SK-N-SH (cell line): ENCODE measurements around the gene IL20RB.

ENCODE experiments used
- CTCF ChIP-seq: fragments of 200-600 bp; sonication (generic); IDR thresholded peaks from 2 replicates; pipeline ENCODE4 v1.6.1; 2017; ENCODE audit warnings: antibody characterized with exemption, mild to moderate bottlenecking, moderate library complexity
- EZH2phosphoT487 ChIP-seq: fragments of 200-600 bp; sonication (generic); IDR thresholded peaks from 2 replicates; pipeline ENCODE4 v1.6.1; 2017; ENCODE audit warnings: low read depth, mixed run types, mild to moderate bottlenecking, antibody characterized with exemption, moderate library complexity, borderline replicate concordance
- FOXM1 ChIP-seq: IDR thresholded peaks from 2 replicates; pipeline ENCODE4 v1.4.0; 2012; ENCODE audit warnings: low read depth, mild to moderate bottlenecking
- JUND ChIP-seq: IDR thresholded peaks from 2 replicates; pipeline ENCODE4 v1.4.0; 2012
- MAX ChIP-seq: IDR thresholded peaks from 2 replicates; pipeline ENCODE4 v1.4.0; 2012; ENCODE audit warnings: low read depth
- NRF1 ChIP-seq: IDR thresholded peaks from 2 replicates; pipeline ENCODE4 v1.6.1; 2012; ENCODE audit warnings: low read depth, mild to moderate bottlenecking, low read length
- PBX3 ChIP-seq: IDR thresholded peaks from 2 replicates; pipeline ENCODE4; 2012
- POLR2AphosphoS5 ChIP-seq: IDR thresholded peaks from 2 replicates; pipeline ENCODE4 v1.6.1; 2012; ENCODE audit warnings: low read depth, low read length
- REST ChIP-seq: IDR thresholded peaks from 2 replicates; pipeline ENCODE4 v1.6.1; 2012; ENCODE audit warnings: mild to moderate bottlenecking, low read depth, low read length, moderate library complexity
- SIN3A ChIP-seq: IDR thresholded peaks from 2 replicates; pipeline ENCODE4 v1.6.1; 2012; ENCODE audit warnings: low read depth, mild to moderate bottlenecking, low read length, moderate library complexity, borderline replicate concordance
- TCF12 ChIP-seq: IDR thresholded peaks from 2 replicates; pipeline ENCODE4 v1.4.0; 2012

GRCh38 chr3:136932978-136933772 is 24.6 kb upstream of the IL20RB start:
- TF ChIP-seq CTCF (no peak), SIN3A (no peak), PBX3 (no peak), TCF12 (no peak), EZH2phosphoT487 (no peak), FOXM1 (no peak), MAX (no peak), JUND (no peak), POLR2AphosphoS5 (no peak), NRF1 (no peak), REST (no peak)
